ENCODE results near the gene C16orf90.
"Not testable (repeated sequence)": the region's sequence is repeated elsewhere in the genome, so short reads cannot be mapped to it uniquely, and the experiment has no call there.

The C16orf90 gene

DNA sequence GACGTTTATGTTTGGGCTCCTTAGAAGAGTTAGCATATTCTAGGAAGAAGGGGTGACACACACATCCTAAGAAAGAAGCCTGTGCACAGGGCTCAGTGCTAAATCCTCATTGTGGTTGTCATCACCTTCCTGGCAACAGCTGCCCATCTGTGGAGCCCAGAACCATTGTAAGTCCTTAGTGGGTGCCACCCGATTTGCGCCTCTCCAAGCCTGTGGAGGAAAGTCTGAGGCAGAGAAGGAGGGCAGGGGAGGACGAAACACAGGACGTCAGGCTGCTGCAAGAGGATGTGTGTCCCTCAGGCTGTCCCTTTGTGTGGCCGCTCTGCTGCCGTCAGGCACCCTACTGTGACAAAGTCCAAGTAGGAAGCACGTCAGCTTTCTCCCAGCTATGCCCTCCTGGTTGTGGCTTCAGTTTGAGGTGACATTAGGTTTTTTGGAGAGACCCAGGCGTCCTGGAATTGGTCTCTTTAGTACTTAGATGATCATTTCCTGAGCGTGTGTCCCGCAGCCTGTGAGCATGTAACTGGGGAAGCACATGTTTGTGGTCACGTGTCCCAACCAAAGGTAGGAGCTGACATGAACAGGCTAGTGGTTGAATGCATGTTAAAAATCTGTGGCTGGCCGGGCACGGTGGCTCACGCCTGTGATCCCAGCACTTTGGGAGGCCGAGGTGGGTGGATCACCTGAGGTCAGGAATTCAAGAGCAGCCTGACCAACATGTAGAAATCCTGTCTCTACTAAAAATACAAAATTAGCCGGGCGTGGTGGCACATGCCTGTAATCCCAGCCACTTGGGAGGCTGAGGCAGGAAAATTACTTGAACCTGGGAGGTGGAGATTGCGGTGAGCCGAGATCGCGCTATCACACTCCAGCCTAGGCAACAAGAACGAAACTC lies 16.2 kb upstream of the C16orf90 start:
- no peak for DNase-seq

DNA sequence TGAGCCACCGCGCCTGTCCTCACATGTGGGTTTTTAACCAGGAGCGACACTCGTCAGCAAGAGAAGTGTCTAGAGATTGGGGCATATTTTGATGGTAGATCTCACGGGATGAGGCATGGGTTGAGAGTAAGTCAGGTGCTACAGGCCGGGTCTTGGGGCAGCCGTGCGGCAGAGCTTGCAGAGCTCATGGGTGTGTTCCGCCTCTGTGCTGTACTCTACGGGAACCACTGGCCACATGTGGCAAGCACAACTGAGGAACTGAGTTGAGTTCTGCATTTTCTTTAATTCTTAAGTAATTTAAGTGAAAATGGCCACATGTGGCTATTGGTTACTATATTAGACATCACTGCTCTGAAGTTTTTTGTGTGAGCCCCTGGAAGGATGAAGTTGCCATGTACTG lies 15.1 kb upstream of the C16orf90 start:
- DNase-seq: no peak

DNA sequence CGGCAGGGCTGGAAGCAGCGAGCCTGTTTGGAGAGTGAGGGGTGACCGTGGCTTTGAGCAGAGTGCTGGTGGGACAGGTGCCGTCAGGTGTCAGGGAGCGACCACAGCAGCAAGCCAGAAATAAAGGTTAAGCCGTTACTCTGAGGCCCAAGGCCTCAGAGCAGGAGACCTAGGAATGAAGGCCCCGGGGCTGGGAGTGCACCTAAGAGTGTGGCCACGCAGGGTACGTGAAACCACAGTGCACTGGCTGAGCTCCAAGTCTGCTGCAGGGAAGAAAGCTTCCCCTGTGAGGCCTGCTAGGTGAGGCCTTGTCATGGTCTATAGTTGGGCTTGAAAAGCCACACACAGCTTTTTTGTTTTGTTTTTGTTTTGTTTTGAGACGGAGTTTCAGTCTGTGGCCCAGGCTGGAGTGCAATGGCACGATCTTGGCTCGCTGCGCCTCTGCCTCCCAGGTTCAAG lies 14.2 kb upstream of the C16orf90 start:
- peak; percentile 62 for DNase-seq

DNA sequence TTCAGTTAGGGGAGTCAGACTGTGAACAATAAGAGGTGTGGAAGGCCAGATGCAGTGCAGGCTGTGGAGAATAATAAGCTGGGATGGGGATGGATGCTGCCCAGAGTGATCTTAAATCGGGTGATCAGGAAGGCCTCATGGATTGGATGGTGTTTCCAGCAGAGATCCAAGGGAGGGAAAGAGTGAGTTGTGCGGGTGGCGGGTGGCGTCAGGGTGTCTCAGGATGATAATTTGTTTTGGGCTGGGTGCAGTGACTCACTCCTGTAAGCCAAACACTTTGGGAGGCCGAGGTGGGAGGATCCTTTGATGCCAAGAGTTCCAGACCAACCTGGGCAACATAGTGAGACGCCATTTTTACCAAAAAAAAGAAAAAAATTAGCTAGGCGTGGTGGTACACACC lies 13.4 kb upstream of the C16orf90 start:
- no peak for DNase-seq

DNA sequence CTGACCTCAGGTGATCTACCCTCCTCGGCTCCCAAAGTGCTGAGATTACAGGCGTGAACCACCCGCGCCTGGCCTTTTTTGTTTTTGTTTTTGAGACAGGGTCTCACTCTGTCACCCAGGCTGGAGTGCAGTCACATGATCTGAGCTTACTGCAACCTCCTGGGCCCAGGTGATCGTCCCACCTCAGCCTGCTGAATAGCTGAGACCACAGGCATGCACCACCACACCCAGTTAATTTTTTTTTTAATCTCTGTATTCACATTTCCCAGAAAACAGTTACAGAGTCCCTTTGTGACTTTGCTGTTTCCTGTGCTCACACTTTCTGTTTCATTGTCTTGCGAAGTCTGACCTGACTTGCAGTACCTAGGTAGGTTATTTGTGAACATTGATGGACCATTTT lies 8.2 kb upstream of the C16orf90 start:
- DNase-seq: peak; percentile 44

DNA sequence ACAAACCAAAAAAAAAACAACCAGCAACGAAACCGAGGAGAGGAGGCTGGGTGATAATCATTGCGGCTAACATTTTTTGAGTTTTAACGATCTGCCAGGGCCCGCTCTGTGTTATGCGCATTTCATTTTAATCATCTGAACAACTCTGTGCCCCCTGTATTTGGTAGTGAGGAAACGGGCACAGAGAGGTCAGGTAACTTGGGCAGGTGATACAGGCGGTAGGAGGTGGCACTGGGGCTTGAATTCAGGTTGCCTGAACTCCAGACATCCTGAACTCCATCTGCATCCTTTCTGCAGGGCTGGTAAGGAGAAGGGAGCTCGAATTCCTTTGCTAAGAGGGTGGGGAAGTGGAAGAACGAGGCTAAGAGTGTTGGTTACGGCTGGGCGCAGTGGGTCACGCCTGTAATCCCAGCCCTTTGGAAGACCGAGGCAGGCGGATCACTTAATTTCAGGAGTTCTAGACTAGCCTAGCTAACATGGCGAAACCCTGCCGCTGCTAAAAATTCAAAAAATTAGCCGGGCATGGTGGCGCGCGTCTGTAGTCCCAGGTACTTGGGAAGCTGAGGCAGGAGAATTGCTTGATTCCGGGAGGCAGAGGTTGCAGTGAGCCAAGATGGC lies 6.6 kb upstream of the C16orf90 start:
- DNase-seq: no peak

DNA sequence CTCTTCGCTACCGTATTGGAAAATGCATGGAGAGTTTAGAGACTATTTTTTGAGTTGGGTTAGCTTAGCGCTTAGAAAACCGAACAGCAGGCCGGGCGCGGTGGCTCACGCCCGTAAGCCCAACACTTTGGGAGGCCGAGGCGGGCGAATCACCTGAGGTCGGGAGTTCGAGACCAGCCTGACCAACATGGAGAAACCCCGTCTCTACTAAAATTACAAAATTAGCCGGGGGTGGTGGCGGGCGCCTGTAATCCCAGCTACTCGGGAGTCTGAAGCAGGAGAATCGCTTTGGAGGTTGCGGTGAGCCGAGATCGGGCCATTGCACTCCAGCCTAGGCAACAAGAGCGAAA lies 6.1 kb upstream of the C16orf90 start:
- not testable (repeated sequence) for DNase-seq

DNA sequence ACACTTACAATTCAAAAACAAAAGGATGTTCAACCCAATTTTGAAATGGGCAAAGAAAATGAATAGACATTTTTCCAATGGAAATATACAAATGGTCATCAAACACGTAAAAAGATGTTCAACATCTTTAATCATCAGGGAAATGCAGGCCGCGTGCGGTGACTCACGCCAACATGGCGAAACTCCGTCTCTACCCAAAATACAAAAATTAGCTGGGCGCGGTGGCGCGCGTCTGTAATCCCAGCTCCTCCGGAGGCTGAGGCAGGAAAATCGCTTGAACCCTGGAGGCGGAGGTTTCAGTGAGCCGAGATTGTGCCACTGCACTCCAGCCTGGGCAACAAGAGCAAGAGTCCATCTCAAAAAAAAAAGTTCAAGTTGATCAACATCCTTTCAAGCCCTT lies 3.7 kb upstream of the C16orf90 start:
- no peak for DNase-seq

DNA sequence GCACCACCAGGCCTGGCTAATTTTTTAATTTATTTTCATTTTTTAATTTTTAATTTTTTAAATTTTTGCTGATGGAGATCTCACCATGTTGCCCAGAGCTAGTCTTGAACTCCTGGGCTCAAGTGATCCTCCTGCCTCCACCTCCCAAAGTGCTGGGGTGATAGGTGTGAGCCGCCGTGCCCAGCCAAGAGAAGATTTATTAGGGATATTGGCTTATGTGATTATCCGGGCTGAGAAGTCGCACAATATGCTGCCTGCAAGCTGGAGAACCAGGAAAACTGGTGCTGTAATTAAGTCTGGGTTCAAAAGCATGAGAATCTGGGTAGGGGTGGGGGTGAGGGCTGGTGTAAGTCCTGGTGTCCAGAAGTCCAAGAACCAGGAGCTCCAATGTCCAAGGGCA lies 2.5 kb upstream of the C16orf90 start:
- DNase-seq: no peak

DNA sequence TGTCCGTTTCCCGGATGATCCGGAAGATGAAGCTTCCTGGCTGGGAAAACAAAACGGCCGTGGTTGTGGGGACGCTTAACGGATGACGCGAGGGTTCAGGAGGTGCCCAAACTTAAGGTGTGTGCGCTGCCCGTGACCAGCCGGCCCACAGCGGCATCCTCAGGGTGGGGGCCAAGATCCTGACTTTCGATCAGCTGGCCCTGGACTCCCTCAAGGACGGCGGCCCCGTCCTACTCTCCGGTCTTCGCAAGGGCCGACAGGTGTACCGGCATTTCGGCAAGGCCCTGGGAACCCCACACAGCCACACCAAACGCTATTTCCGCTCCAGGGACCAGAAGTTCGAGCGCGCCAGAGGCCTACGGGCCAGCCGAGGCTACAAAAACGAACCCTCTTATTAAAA lies 1.1 kb upstream of the C16orf90 start:
- no peak for DNase-seq

DNA sequence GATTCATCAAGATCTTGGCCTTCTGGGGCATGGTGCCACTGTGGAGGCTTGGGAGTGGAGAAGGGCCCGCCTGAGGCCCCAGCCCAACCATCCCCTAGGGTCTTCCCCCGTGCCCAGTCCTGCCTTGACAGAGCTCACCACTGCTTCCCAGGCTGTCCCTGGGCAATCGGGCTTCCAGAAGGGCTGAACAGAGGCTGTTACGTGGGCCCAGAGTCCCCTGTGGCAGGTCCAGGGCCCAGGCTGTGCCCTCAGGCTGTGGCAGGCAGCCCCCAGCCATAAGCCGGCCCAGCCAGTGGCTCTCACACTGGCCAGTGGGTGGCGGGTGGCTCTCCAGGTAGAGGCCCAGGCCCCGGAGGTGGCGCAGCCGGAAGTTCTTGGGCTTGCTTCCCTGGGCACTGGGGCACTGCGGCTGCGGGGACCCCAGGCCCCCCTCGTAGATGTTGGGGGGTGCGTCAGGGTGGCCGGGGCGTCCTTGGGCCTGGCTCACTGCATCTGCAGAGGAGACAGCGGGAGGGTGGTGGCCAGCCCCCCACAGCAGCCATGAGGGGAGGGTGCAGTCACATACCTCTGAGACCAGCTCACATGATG lies 809 bp downstream of the C16orf90 start:
- no peak for DNase-seq

DNA sequence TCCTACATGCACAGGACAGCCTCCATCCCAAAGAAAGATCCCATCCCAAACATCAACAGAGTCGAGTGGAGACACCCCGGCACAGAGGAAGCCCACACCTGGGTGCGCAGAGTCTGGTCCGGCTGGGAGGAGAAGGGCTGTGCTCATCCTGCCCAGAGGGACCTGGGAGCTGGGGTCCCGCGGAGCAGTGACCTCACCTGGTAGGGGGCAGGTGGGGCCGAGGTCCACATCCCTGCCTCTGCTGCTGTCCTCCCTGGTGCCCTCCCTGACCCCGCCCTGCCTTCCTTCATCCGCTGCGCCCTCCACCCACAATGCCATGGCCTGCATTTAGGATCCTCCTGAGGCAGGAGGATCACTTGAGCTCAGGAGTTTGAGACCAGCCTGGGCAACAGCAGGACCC lies 2.9 kb downstream of the C16orf90 start:
- no peak for DNase-seq

DNA sequence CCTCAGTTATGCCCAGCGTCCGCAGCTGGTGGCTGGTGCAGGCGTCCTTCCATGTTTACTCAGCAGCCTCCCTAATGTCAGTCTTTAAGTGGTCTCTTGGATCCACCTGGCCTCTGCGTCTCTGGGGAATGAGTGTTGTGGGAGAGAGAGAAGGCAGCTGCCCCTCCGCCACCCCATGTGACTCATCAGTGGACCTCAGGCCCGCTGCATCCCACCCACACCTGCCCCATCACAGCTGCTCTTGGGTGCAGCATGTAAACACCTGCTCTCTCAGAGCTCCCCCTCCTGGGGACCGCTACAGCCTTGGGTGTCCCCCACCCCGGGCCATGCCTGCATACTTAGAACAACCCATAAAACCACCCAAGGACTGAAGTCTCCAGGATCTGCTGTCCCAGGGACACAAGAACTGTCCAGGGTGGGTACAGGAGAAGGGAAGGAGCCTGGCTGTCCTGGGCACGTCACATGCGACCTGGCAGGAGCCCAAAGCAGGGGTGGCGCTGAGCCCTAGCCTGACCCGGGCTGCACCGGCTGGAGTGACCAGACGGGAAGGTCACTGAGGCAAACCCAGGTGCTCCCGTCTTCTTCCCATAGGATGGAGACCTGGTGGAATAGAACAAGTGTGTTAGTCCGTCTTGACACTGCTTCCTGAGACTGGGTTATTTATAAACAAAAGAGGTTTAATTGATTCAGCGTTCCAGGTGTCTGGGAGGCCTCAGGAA lies 4.2 kb downstream of the C16orf90 start:
- DNase-seq: no peak

DNA sequence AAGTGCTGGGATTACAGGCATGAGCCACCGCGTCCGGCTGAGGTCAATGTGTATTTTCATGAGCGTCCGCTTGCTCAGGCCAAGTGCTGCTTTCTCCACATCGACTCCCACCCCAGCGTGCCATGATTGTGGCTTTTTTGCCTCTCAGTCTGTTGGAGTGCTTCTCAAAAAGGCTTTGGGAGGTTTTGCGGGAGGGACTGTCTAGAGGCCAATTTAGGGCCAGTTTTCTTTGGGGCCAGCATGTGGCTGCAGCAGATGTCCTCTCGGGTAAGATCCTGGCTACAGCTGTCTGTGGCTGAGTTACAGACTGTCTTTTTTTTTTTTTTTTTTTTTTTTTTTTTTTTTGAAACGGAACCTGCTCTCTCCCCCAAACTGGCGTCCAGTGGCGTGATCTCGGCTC lies 6.5 kb downstream of the C16orf90 start:
- DNase-seq: no peak

DNA sequence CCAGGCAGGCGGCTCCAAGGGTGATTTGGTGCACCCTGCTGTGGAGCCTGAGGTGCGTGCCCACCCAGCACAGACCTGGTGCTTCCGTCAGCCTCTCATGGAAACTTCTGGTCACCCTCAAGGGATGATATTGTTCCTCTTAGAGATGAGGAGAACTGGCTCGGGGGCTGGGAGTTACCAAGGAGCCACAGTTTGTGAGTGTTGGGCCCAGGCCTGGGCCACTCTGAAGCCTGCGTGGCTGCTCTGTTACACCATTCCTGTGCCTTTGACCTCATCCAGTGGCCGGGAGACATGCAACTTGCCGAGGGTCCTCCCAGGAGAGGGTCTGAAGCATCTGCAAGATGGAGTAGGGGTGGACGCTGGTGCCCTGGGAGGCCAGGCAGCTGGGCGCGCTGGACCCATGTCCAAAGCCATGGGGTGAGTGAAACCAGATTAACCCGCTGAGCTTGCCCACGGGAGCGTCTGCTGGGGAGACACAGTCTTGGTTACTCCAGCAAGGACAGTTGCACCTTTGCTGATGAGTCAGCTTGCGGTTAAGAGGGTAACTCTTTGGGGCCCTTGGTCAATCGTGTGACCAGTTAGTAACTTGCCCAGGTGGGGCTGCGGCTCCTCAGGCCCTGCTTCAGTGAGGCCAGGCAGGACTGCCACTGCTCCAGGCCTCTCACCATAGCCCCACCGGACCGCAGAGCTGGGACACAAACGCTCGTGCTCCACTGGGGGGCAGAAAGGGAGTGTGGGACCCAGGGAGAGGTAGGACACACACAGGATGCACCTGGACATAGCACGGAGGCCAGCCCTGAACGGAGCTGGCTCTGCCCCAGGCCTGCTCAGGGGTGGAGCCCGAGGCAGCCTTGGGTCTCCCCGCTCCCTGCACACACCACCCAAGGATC lies 7.5 kb downstream of the C16orf90 start:
- DNase-seq: no peak

DNA sequence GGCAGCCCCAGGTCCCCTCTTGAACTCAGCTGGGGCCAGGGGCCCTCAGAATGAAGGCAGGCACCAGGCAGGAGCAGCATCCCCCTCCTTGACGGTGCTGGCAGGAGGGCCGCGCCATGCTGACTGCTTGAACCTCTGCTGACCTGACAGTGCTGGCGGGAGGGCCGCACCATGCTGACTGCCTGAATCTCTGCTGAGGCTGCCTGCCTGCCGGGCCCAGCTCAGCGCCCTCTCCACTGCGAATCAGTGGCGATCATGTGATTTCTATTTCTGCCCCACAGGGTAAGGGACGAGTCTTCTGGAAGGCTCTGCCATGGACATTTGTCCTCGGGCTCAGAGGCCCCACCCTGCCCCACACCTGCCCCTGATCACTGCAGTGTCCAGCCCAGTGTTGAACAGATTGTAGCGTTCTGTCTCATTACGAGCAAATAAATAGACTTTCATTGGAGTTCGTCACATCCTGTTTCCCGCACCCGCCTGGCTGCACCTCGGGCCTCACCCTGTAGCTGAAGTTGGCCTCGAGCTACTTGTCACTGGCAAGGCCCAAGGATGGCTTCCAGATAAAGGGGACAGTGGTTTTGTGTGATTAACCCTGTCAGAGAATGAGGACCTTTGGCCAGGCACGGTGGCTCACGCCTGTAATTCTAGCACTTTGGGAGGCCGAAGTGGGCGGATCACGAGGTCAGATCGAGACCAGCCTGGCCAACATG lies 8.6 kb downstream of the C16orf90 start:
- DNase-seq: no peak

DNA sequence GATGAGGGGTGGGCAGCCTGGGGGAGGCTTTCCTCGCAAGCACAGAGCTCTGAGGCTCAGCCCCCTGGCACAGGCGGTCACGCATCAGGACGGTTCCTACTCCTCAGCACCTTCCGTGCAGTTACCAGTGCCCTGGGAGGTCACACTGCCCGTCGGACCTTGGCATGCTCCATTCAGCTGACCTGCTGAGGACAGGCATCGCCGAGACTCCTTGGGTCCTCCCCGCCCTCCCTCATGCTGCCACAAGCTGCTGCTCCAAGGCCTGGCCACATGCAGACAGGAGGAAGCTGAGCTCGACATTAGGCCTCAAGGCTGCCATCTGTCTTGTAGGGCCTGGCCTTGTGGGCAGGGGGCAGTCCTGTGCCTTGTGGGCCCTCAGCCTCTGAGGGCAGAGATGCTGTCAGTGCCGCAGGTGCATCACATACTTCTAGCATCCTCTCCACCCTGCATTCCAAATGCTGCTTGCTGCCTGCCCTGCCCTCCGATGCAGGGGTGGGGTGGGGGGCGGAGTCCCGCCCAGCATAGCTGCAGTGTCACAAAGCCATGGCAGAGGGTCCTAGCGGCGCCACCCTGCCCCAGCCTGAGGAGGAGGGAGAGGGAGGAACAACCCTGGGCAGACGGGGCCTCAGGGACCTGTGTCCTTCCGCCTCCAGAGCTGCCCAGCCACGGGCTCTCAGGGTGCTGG lies 9.3 kb downstream of the C16orf90 start:
- no peak for DNase-seq

DNA sequence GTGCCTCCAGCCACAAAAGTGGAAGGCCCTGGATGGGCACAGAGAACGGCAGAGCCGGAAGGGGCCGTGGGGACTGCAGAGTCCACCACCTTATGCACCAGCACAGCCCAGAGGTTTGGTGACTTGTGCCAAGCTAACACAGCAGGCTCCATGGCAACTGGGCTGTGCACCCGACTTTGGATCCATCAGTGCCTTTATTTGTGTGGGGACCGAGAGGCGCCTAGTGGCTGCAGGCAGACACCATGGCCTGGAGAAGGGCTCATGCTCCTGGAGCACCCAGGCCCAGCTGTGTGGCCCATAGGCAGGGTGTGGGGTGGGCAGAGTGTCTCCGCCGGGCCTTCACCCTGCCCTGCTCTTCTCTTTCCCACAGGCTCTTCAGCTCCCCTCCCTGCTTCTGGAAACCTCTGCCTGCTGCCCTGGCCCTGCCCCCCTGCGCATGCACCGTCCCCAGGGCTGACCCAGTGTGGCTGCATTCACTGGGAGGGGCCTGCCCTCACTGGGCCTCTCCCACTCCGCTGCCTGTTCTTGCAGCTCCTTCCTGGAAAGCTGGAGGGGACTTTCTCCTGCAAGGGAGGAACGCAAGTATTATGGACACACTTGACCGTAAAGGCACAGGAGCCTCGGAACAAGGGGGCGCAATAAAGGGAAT lies 10.1 kb downstream of the C16orf90 start:
- no peak for DNase-seq

DNA sequence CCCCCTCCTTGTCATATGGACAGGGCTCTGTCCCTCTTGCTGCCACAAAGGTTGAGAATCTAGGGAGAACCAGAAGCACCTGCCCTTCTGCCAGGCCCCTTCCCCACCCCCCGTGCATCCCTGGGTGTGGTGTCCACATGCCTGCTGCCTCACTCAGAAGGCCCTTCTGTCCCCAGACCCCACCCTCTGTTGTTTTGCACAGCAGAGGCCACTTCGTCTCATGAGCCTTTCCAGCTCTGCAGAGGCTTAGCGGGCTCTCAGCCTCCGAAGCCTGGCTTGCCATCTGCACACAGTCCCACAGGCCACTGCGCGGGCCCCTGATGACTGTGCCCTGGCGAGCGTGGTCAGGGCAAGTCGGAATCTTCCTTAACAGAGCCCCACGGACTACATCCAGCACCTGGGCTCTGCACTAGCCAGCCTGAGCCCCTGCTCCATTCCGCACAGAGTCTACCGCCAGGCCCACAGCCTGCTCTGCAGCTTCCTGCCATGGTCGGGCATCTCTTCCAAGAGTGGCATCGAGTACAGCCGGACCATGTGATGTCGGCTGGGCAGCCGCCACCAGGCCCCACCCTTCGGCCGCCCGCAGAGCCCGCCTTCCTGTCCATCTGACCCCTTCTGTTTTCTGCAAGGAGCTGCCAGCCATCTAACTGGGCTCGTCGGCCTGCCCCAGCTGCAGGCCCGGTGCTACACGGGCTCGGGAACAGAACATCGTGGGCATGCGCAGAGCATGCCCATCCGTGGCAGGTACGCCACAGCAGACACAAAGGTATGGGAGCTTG lies 10.8 kb downstream of the C16orf90 start:
- no peak for DNase-seq

Data from stimulated activated naive CD4-positive, alpha-beta T cell treated with Interleukin-2 at 50 U/mL for 16 hours (primary cell).